LNCaP clone FGC (cell line): ENCODE data around the gene IPO9.

Experiments
- DNase-seq: peaks from one replicate; pipeline ENCODE4 v3.0.0-alpha.2; 2011; ENCODE audit warnings: low read depth
- H3K4me3 ChIP-seq: 2 replicates; pipeline ENCODE4 v1.5.1; 2011; ENCODE audit warnings: mild to moderate bottlenecking, low read depth, low read length, control low read depth
- TF ChIP-seq, protein P1 (sequence below): IDR thresholded peaks from 2 replicates; pipeline ENCODE4 v1.5.1; 2012; ENCODE audit warnings: mild to moderate bottlenecking; ENCODE audit not compliant: control insufficient read depth, insufficient read depth; ENCODE audit errors: extremely low read depth

The IPO9 gene

DNA sequence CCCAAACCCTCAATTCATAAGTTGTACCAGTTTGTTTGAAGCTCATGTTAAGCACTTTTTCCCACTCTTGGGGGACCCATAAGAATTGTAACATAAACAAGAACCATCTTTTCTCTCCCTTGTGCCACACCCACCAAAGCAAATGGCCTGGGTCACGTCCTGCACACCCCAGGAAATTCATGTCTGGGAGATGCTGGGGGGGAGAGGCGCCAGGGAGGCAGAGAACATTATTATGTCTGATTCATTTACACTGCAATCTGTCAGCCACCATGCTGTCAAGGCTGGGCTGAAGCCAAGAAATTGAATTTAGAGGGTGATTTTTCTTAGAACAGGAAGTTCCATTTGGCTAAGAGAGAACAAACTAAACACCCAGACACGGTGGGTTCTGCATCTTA, 37.2 kb upstream of the IPO9 start:
- no peak for DNase-seq

DNA sequence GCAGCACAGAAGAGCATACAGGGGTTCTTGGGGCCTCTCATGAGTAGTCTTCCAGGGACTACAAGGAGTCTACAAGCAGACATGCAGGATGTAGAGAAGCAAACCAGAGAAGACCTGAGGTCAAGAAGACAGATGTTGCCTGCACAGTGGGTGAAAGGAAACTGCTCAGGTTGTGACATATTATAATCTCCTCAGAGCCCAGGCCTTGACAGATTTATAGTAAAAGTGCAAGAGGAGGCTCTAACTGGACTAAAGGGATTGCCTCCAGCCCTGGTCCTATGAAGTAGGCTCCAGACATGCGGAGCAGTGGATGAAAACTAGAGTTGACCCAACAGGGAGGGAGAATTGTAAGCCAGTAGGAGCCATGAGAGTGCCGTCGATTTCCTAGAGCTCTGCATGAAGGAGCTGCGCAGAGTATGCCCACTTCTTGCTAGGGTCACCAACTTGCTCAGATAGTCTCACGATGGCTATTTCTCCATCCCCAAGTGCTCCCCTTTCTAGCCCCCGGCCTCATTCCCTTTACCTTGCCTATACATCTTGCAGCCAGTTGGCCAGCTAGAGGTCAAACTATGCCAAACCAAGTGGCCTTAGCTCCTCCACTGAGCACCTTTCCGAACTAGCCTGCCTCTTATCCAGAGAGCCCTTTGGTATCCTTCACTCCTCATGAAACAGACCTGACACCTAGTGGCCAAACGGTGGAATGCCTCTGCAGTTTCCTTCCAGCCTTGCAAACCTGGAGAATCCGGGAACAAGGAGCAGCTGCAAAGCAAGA, 36.2 kb upstream of the IPO9 start:
- H3K4me3 ChIP-seq: no peak overlapping the region
- peak; percentile 76 for DNase-seq
- TF ChIP-seq, protein P1, sequence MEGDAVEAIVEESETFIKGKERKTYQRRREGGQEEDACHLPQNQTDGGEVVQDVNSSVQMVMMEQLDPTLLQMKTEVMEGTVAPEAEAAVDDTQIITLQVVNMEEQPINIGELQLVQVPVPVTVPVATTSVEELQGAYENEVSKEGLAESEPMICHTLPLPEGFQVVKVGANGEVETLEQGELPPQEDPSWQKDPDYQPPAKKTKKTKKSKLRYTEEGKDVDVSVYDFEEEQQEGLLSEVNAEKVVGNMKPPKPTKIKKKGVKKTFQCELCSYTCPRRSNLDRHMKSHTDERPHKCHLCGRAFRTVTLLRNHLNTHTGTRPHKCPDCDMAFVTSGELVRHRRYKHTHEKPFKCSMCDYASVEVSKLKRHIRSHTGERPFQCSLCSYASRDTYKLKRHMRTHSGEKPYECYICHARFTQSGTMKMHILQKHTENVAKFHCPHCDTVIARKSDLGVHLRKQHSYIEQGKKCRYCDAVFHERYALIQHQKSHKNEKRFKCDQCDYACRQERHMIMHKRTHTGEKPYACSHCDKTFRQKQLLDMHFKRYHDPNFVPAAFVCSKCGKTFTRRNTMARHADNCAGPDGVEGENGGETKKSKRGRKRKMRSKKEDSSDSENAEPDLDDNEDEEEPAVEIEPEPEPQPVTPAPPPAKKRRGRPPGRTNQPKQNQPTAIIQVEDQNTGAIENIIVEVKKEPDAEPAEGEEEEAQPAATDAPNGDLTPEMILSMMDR: peak; percentile 99

More for the DNA sequence above, 37.2 kb upstream of the IPO9 start:
- TF ChIP-seq, protein P1: no peak
- no peak overlapping the region for H3K4me3 ChIP-seq

DNA sequence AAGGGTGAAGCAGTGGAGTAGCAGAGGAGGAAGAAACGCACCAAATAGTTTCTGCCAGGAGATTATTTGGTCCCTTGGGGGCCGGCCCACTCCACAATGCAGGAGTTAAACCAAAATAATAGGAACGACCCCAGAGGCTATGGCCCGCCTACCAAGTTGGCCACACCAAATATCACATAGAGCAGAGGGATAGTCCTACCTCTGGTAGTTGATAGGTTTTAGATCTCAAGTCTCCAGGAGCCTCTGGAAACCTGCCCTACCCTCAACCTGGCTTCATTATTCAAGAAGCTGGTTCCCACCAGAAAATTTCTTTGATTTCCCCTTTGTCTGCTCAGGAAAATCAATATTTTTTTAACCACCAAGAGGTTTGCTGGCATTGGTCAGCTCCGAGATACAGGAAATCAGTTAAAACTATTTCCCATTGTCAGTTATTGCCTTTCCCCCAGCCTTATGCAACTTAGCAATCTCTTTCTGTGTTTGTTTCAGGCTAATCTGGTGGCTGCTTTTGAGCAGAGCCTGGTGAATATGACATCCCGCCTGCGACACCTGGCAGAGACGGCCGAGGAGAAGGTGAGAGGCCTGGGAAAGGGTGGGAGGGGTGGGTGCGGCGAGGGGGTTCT, 35.5 kb upstream of the IPO9 start:
- no peak for DNase-seq
- TF ChIP-seq, protein P1: no peak
- H3K4me3 ChIP-seq: no peak overlapping the region

DNA sequence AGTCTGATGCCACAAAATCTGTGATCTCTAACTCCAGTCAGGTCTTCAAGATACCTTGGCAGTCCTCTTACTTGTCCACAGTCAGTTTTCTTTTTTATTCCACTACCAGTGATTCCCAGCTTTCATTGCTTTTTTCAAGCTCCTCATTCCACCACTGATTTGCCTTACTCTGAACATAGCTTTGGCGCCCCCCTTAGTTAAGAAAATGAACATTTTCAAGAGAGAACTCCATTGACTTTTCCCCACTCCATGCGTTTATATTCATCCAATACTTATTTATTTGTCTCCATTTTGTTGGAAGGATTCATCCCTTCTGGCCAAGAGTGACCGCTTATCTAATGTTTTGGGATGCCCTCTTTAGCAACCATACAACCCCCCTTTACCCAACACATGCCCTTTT, 33.9 kb upstream of the IPO9 start:
- TF ChIP-seq, protein P1: peak; percentile 16; the same call in 1 of the 2 replicates
- no peak for DNase-seq
- H3K4me3 ChIP-seq: no peak overlapping the region

DNA sequence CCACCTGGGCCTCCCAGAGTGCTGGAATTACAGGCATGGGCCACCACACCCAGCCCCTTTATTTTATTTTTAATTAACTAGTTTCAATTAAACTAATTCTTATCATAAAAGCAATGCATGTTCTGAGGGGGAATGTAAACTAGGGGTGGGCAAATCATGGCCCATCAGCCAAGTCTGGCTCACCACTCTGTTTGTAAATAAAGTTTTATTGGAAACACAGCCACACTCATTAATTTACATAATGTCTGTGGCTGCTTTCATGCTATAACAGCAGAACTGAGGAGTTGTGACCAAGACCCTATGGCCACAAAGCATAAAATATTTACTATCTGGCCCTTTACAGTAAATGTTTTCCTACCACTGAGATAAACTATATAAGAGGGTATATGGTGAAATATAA, 28.7 kb upstream of the IPO9 start:
- DNase-seq: no peak
- TF ChIP-seq, protein P1: no peak

DNA sequence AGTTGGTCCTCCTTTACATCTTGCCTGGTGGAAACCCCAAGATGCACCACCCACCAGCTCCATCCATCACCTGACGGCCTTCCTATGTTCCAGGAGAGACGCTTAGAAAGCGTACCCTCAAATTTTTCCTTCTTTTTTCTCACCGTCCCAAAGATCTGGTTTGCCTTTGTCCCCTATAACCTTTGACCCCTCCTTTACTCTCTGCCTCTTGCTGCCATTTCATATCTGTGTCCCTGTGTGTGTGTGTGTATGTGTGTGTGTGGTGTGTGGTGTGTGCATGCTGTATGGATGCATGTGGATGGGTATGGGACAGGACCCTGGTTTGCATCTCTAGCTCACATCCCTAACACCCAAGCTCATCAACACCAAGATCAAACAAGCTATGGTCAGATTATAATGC, 22.2 kb upstream of the IPO9 start:
- TF ChIP-seq, protein P1: no peak
- no peak for DNase-seq
- H3K4me3 ChIP-seq: no peak overlapping the region

More for the DNA sequence above, 28.7 kb upstream of the IPO9 start:
- H3K4me3 ChIP-seq: no peak overlapping the region
